Loucy (cell line): ENCODE data around the gene TLNRD1.

ENCODE experiments used
- H2AFZ ChIP-seq: fragments of 200-600 bp; sonication (generic); 2 replicates; pipeline ENCODE4 v1.6.0; 2016; ENCODE audit warnings: antibody characterized with exemption, mild to moderate bottlenecking, low read length, moderate library complexity
- H3F3A ChIP-seq: fragments of 200-600 bp; 2 replicates; pipeline ENCODE4 v1.6.0; 2016; ENCODE audit warnings: antibody characterized with exemption, low read depth, mild to moderate bottlenecking
- H3K27me3 ChIP-seq: fragments of 200-600 bp; sonication (generic); 2 replicates; pipeline ENCODE4 v1.6.1; 2014; ENCODE audit warnings: low read length, mild to moderate bottlenecking; ENCODE audit not compliant: insufficient read depth, poor library complexity, severe bottlenecking
- H3K36me3 ChIP-seq: fragments of 200-600 bp; sonication (generic); 2 replicates; pipeline ENCODE4 v1.6.1; 2016; ENCODE audit warnings: low read length; ENCODE audit not compliant: insufficient read depth
- H3K4me1 ChIP-seq: fragments of 200-600 bp; sonication (generic); 2 replicates; pipeline ENCODE4 v1.5.1; 2014; ENCODE audit warnings: low read length, mild to moderate bottlenecking; ENCODE audit not compliant: insufficient read depth, poor library complexity, severe bottlenecking
- H3K4me2 ChIP-seq: fragments of 200-600 bp; sonication (generic); 2 replicates; pipeline ENCODE4 v1.6.0; 2014; ENCODE audit warnings: antibody characterized with exemption, low read length, low read depth, mild to moderate bottlenecking; ENCODE audit not compliant: poor library complexity, severe bottlenecking
- H3K4me3 ChIP-seq: fragments of 200-600 bp; sonication (generic); 2 replicates; pipeline ENCODE4 v1.5.1; 2014; ENCODE audit warnings: low read length, mild to moderate bottlenecking, mixed read lengths; ENCODE audit not compliant: poor library complexity, severe bottlenecking
- H3K79me2 ChIP-seq: fragments of 200-600 bp; sonication (generic); 2 replicates; pipeline ENCODE4 v1.6.1; 2014; ENCODE audit warnings: low read length; ENCODE audit not compliant: insufficient read depth
- H3K9ac ChIP-seq: fragments of 200-600 bp; sonication (generic); 2 replicates; pipeline ENCODE4 v1.6.0; 2014; ENCODE audit warnings: mild to moderate bottlenecking, low read depth, low read length, moderate library complexity; ENCODE audit not compliant: poor library complexity, severe bottlenecking
- H3K9me2 ChIP-seq: fragments of 200-600 bp; sonication (generic); replicated peaks from 2 replicates; pipeline ENCODE4 v1.6.1; 2016; ENCODE audit warnings: low read depth, low read length, mixed read lengths
- H3K9me3 ChIP-seq: fragments of 200-600 bp; sonication (generic); 2 replicates; pipeline ENCODE4 v1.6.1; 2014; ENCODE audit warnings: mild to moderate bottlenecking, antibody characterized with exemption, low read length, low read depth; ENCODE audit not compliant: insufficient read depth
- H4K20me1 ChIP-seq: fragments of 200-600 bp; sonication (generic); 2 replicates; pipeline ENCODE4 v1.6.0; 2014; ENCODE audit warnings: antibody characterized with exemption, low read length, mild to moderate bottlenecking; ENCODE audit not compliant: insufficient read depth, poor library complexity, severe bottlenecking
- CTCF ChIP-seq: fragments of 200-600 bp; sonication (generic); conservative IDR thresholded peaks from 2 replicates; pipeline ENCODE4 v1.5.1; 2014; ENCODE audit warnings: mild to moderate bottlenecking, antibody characterized with exemption, low read length
- EZH2phosphoT487 ChIP-seq: fragments of 200-600 bp; IDR thresholded peaks from 2 replicates; pipeline ENCODE4 v1.6.1; 2018; ENCODE audit warnings: antibody characterized with exemption, mild to moderate bottlenecking, moderate library complexity, borderline replicate concordance

TLNRD1 gene

GRCh38 chr15:81054236-81054635 is 53.5 kb downstream of the TLNRD1 start:
- Histone ChIP-seq H3K79me2 (no peaks in the 10 kb centered on the region), H3F3A (no peaks in the 10 kb centered on the region), H3K4me1 (no peaks in the 10 kb centered on the region), H4K20me1 (no peaks in the 10 kb centered on the region), H3K9me3 (no peaks in the 10 kb centered on the region), H3K9ac (no peak overlapping the region), H3K27me3 (no peaks in the 10 kb centered on the region), H3K36me3 (no peaks in the 10 kb centered on the region), H3K4me3 (no peak overlapping the region), H3K9me2 (no peaks in the 10 kb centered on the region), H2AFZ (no peak overlapping the region), H3K4me2 (no peak overlapping the region)
- TF ChIP-seq CTCF (no peak), EZH2phosphoT487 (no peak)
